DOHH2 (cell line): ENCODE results near the gene TMEM181.

ENCODE experiments used
- H3F3A ChIP-seq: fragments of 200-600 bp; sonication (generic), shearing (Covaris generic); 2 replicates; pipeline ENCODE4 v1.6.0; 2016; ENCODE audit warnings: antibody characterized with exemption, mild to moderate bottlenecking; ENCODE audit not compliant: control insufficient read depth, insufficient read depth
- H3K27ac ChIP-seq: fragments of 200-600 bp; sonication (generic); 2 replicates; pipeline ENCODE4 v1.5.1; 2014; ENCODE audit warnings: low read depth, mild to moderate bottlenecking, low read length, moderate library complexity
- H3K27me3 ChIP-seq: fragments of 200-600 bp; sonication (generic); 2 replicates; pipeline ENCODE4 v1.6.1; 2014; ENCODE audit warnings: mild to moderate bottlenecking, low read length, mixed read lengths; ENCODE audit not compliant: control insufficient read depth
- H3K36me3 ChIP-seq: fragments of 200-600 bp; sonication (generic); 2 replicates; pipeline ENCODE4 v1.6.1; 2014; ENCODE audit warnings: mild to moderate bottlenecking, low read length, moderate library complexity, mixed read lengths; ENCODE audit not compliant: control insufficient read depth
- H3K4me1 ChIP-seq: fragments of 200-600 bp; sonication (generic); 2 replicates; pipeline ENCODE4 v1.6.1; 2014; ENCODE audit warnings: mild to moderate bottlenecking, low read length, mixed read lengths; ENCODE audit not compliant: control insufficient read depth
- H3K4me2 ChIP-seq: fragments of 200-600 bp; sonication (generic); 2 replicates; pipeline ENCODE4 v1.6.0; 2014; ENCODE audit warnings: mild to moderate bottlenecking, low read length, moderate library complexity
- H3K4me3 ChIP-seq: fragments of 200-600 bp; sonication (generic); 2 replicates; pipeline ENCODE4 v1.5.1; 2014; ENCODE audit warnings: mild to moderate bottlenecking, low read length, mixed read lengths
- H3K79me2 ChIP-seq: fragments of 200-600 bp; sonication (generic); 2 replicates; pipeline ENCODE4 v1.6.1; 2014; ENCODE audit warnings: mild to moderate bottlenecking, low read length, mixed read lengths; ENCODE audit not compliant: control insufficient read depth
- H3K9me2 ChIP-seq: fragments of 200-600 bp; sonication (generic); replicated peaks from 2 replicates; pipeline ENCODE4 v1.6.1; 2014; ENCODE audit warnings: mild to moderate bottlenecking, low read length, mixed read lengths; ENCODE audit not compliant: control insufficient read depth
- H3K9me3 ChIP-seq: fragments of 200-600 bp; sonication (generic); 2 replicates; pipeline ENCODE4 v1.6.1; 2014; ENCODE audit warnings: antibody characterized with exemption, low read length, mixed read lengths; ENCODE audit not compliant: control insufficient read depth, insufficient read depth
- H4K20me1 ChIP-seq: fragments of 200-600 bp; sonication (generic); 2 replicates; pipeline ENCODE4 v1.6.0; 2014; ENCODE audit warnings: low read depth, mild to moderate bottlenecking, antibody characterized with exemption, low read length, moderate library complexity; ENCODE audit not compliant: control insufficient read depth, insufficient read depth
- CTCF ChIP-seq: fragments of 200-600 bp; sonication (generic); IDR thresholded peaks from one replicate; pipeline ENCODE4 v1.5.1; 2014; ENCODE audit warnings: antibody characterized with exemption, mild to moderate bottlenecking, low read depth, low read length; ENCODE audit not compliant: poor library complexity, severe bottlenecking
- EZH2phosphoT487 ChIP-seq: fragments of 200-600 bp; sonication (generic); IDR thresholded peaks from 2 replicates; pipeline ENCODE4 v1.6.1; 2017; ENCODE audit warnings: borderline replicate concordance, mild to moderate bottlenecking, antibody characterized with exemption, low read length, moderate library complexity, mixed read lengths

The TMEM181 gene

GRCh38 chr6:158557927-158558326 lies 2.0 kb upstream of the TMEM181 start:
- TF ChIP-seq EZH2phosphoT487 (no peak), CTCF (no peak)
- peaks cover under 1% of the 10 kb centered on the region; the same call in 1 of the 2 replicates for H3K27me3 ChIP-seq
- no peak overlapping the region for H3K27ac ChIP-seq
- H3K36me3 ChIP-seq = no peaks in the 10 kb centered on the region
- H3K4me1 ChIP-seq = peaks cover 24% of the 10 kb centered on the region
- H3K9me2 ChIP-seq = no peaks in the 10 kb centered on the region
- peaks cover 27% of the 10 kb centered on the region for H3K79me2 ChIP-seq
- H3F3A ChIP-seq = no peaks in the 10 kb centered on the region
- no peak overlapping the region for H3K4me2 ChIP-seq
- H3K4me3 ChIP-seq = no peak overlapping the region
- H3K9me3 ChIP-seq = no peaks in the 10 kb centered on the region
- 0 out of 2 replicates have a peak, but pooled peaks cover 3% of the 10 kb centered on the region for H4K20me1 ChIP-seq

GRCh38 chr6:158558415-158559306 lies 1.2 kb upstream of the TMEM181 start:
- Histone ChIP-seq H3K79me2 (peaks cover 32% of the 10 kb centered on the region), H3F3A (no peaks in the 10 kb centered on the region), H3K27ac (no peak overlapping the region), H3K36me3 (no peaks in the 10 kb centered on the region), H3K9me2 (no peaks in the 10 kb centered on the region), H4K20me1 (0 out of 2 replicates have a peak, but pooled peaks cover 3% of the 10 kb centered on the region), H3K9me3 (no peaks in the 10 kb centered on the region), H3K27me3 (no peaks in the 10 kb centered on the region), H3K4me1 (peaks cover 24% of the 10 kb centered on the region), H3K4me3 (no peak overlapping the region; the same call in 1 of the 2 replicates), H3K4me2 (no peak overlapping the region)
- no peak for TF ChIP-seq CTCF
- no peak for TF ChIP-seq EZH2phosphoT487

GRCh38 chr6:158559338-158559894 lies 475 bp upstream of the TMEM181 start:
- Histone ChIP-seq H3K4me3 (peak overlapping the region; percentile 89), H3K9me3 (no peaks in the 10 kb centered on the region), H3K9me2 (no peaks in the 10 kb centered on the region), H3K4me2 (peak overlapping the region; percentile 93), H3K79me2 (peaks cover 40% of the 10 kb centered on the region), H3K27me3 (no peaks in the 10 kb centered on the region), H4K20me1 (0 out of 2 replicates have a peak, but pooled peaks cover 3% of the 10 kb centered on the region), H3K36me3 (no peaks in the 10 kb centered on the region), H3K27ac (no peak overlapping the region), H3K4me1 (peaks cover 24% of the 10 kb centered on the region), H3F3A (no peaks in the 10 kb centered on the region)
- TF ChIP-seq CTCF (no peak), EZH2phosphoT487 (no peak)
